ENCODE measurements around the gene ARL8A. TPM values are rescaled to one million over a fixed set of nuclear protein-coding genes. Genes with fewer than 3 reads are reported as not detected.

Gene ARL8A
- total RNA-seq, 1 donor from 2014 or later: 95.1 TPM

DNA sequence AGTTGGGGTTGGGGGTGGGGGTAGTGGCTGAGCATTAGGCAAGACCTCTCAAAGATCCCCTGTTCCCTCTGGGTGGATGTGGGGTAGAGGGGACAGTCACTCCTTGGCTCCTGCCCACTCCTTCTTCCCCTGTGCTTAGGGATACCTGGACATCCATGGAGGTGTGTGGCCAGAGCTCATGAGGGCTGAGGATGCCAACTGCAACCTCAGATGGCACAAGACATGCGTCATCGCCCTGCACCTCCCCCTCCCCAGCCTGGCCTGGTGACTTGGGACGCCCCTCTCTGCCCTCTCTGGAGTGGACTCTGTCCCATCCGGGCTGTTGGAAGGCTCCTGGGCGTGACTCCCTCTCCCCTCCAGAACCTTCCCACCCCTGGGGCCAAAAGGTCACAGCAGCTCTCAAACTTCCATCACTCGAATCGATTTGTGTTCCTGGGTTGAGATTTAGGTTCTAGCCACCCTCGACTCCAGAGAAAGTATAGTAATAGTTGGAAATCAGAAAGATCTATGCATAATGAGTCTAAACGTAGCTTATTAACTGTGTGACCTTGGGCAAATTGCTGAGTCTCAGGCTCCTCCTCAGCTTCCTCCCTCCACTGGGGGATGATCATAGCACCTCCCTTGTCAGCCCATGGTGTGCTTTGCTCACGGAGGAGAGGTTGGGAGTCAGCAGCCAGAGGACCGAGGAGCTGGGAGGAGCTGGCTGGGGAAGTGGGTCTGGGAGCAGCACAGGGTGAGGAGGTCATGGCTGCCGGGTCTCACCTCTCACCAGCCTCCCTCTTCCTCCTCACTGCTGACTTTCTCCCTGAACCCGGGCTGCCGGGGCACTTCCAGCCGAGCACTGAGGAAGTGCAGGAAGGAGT, 18.1 kb upstream of the ARL8A start:
- no peak for DNase-seq (ENCODE audit: low spot score)
- H3K36me3 Mint-ChIP-seq (ENCODE audit: low read depth): no peaks in the 10 kb centered on the region
- peaks cover 4% of the 10 kb centered on the region for H3K27me3 Mint-ChIP-seq (ENCODE audit: low read depth)
- no peak overlapping the region for H3K4me3 Mint-ChIP-seq (ENCODE audit: unreplicated experiment)
- no peak overlapping the region for H3K27ac Mint-ChIP-seq (ENCODE audit: unreplicated experiment)
- H3K4me1 Mint-ChIP-seq (ENCODE audit: low read depth): peaks cover 4% of the 10 kb centered on the region
- TF ChIP-seq CTCF (IDR thresholded peaks at IDR 0.05): no peak
- no peaks in the 10 kb centered on the region for H3K9me3 Mint-ChIP-seq (ENCODE audit: low read depth)

DNA sequence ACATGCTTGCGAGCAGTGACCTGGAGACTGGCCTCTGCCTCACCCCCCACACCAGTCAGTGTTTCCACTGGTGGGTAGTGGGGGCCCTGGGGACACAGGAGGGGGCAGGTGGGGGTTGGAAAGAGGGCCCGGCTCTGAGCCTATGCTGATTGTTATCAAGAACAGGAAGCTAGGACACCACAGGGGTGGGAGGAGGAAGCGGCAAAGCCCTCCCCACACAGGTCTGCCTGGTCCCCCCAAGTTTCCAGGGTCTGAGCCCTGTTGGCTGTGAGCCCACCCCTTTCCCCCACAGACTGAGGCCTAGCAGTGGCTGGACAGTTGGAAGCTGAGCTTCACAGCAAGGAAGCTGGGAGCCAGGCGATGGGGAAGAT, 17.5 kb upstream of the ARL8A start:
- TF ChIP-seq CTCF (IDR thresholded peaks at IDR 0.05): no peak
- H3K36me3 Mint-ChIP-seq (ENCODE audit: low read depth): no peaks in the 10 kb centered on the region
- H3K27ac Mint-ChIP-seq (ENCODE audit: unreplicated experiment): no peak overlapping the region
- no peak overlapping the region for H3K4me3 Mint-ChIP-seq (ENCODE audit: unreplicated experiment)
- H3K27me3 Mint-ChIP-seq (ENCODE audit: low read depth): peaks cover 4% of the 10 kb centered on the region
- DNase-seq (ENCODE audit: low spot score): no peak
- H3K9me3 Mint-ChIP-seq (ENCODE audit: low read depth): no peaks in the 10 kb centered on the region
- peaks cover 4% of the 10 kb centered on the region for H3K4me1 Mint-ChIP-seq (ENCODE audit: low read depth)

- Mint-ChIP-seq H3K27ac (ENCODE audit: unreplicated experiment) (no peak overlapping the region), H3K27me3 (ENCODE audit: low read depth) (peaks cover 4% of the 10 kb centered on the region), H3K4me3 (ENCODE audit: unreplicated experiment) (no peak overlapping the region), H3K9me3 (ENCODE audit: low read depth) (no peaks in the 10 kb centered on the region), H3K4me1 (ENCODE audit: low read depth) (peaks cover 4% of the 10 kb centered on the region), H3K36me3 (ENCODE audit: low read depth) (no peaks in the 10 kb centered on the region)
- no peak for TF ChIP-seq CTCF (IDR thresholded peaks at IDR 0.05)
- no peak for DNase-seq (ENCODE audit: low spot score)
Observed at GRCh38 chr1:202161151-202162046, 16.9 kb upstream of the ARL8A start.

GRCh38 chr1:202160377-202160940, 15.9 kb upstream of the ARL8A start, which contains the start of gene PTPN7:
PTPN7 (minus strand) TSS chr1:202160602; CDS start chr1:202159402, 1,200 bp downstream.
- Mint-ChIP-seq H3K4me3 (ENCODE audit: unreplicated experiment) (no peak within 1 kb of the TSS), H3K27me3 (ENCODE audit: low read depth) (peaks cover 4% of the 10 kb centered on the region), H3K27ac (ENCODE audit: unreplicated experiment) (no peak within 1 kb of the TSS), H3K36me3 (ENCODE audit: low read depth) (no peaks in the 10 kb centered on the region), H3K4me1 (ENCODE audit: low read depth) (peaks cover 5% of the 10 kb centered on the region), H3K9me3 (ENCODE audit: low read depth) (no peaks in the 10 kb centered on the region)
- no peak for TF ChIP-seq CTCF (IDR thresholded peaks at IDR 0.05)
- DNase-seq (ENCODE audit: low spot score): no peak
